NB4 (cell line): ENCODE measurements around the gene SDSL.
A peak's percentile ranks its signal among the peaks of the same experiment; 100 is the strongest.

ENCODE experiments used
- DNase-seq: peaks from one replicate; pipeline ENCODE4 v3.0.0; 2010; ENCODE audit warnings: low read depth
- H3K4me3 ChIP-seq: one replicate; pipeline ENCODE4 v1.5.1; 2011; ENCODE audit warnings: mild to moderate bottlenecking, low read depth, low read length, moderate library complexity
- CTCF ChIP-seq: IDR thresholded peaks from one replicate; pipeline ENCODE4 v1.5.1; 2012; ENCODE audit warnings: low read depth, low read length
- MYC ChIP-seq: IDR thresholded peaks from 2 replicates; pipeline ENCODE4 v1.6.1; 2011; ENCODE audit warnings: low read depth, low read length
- POLR2A ChIP-seq: IDR thresholded peaks from 2 replicates; pipeline ENCODE4 v1.6.1; 2011; ENCODE audit warnings: mild to moderate bottlenecking; ENCODE audit not compliant: insufficient read length; ENCODE audit errors: extremely low read depth
- TF ChIP-seq, protein P1 (sequence below): IDR thresholded peaks from 2 replicates; pipeline ENCODE4 v1.6.1; 2011; ENCODE audit warnings: low read depth, low read length

Gene SDSL

DNA sequence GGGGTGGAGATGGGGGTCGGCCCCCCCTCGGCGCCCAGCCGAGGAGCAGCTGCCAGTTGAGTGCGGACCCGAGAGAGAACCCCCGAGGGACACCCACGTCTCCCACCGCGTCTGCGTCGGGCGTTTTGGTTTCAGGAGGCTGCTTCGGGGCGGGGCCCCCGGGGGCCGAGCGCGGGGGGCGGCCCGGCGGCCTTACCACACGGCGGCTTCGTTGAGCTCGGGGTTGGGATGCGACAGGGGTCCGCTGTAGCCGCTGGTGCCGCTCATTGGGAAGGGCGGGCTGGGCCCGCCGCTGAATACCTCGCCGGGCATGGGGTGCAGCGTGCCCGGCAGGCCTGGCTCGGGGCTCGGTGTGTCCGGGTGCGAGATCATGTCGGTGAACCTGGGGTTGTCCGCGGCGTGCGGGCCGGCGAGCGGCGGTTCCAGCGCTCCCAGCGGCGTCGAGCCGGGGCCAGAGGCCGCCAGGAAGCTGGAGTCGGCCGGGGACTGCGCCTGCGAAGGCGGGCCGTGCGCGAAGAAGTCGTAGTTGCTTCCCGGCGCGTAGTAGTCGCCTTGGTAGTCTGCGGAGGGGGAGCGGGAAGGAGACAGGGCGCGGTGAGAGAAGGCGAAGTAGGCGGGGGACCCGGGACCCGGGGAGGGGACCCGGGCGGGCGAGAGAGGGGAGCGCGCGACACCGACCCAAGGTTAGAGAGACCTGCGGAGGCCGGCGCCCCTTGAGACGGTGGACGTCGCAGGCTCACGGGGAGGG, 41.0 kb downstream of the SDSL start:
- no peak overlapping the region for H3K4me3 ChIP-seq

DNA sequence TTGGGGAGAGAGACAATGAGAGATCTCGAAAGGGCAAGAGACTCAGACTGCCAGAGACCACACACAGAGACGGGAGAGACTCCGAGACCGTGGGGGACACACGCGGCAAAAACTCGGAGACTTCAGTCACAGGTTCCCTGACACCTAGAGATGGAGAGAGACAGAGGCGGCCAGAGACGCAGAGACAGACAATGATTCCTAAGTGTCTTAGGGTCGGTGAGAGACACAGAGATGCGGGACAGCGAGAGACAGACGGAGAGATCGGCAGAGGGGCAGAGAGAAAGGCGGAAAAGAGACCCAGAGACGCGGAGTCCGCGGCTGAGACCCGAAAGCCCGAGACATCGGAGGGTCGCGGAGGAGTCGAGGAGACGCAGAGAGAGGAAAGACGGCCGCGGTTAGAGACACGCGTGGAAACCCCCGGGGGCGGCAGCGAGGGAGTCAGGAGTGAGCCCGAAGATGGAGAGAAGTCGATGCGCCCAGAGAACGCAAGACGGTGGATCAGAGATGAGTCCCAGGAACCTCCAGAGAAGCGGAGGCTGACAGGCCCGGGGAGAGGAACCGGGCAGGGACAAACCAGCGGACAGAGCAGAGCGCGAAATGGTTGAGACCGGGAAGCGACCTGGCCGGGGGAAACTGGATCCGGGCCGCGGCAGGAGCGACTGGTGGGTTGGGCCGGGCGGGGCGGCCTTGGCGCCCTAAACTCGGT, 41.7 kb downstream of the SDSL start:
- TF ChIP-seq CTCF (no peak), POLR2A (no peak), MYC (no peak)
- TF ChIP-seq, protein P1, sequence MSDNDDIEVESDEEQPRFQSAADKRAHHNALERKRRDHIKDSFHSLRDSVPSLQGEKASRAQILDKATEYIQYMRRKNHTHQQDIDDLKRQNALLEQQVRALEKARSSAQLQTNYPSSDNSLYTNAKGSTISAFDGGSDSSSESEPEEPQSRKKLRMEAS: no peak
- no peak overlapping the region for H3K4me3 ChIP-seq
- no peak for DNase-seq

More for the DNA sequence above, 41.0 kb downstream of the SDSL start:
- no peak for TF ChIP-seq POLR2A
- TF ChIP-seq, protein P1: no peak
- no peak for TF ChIP-seq CTCF
- no peak for TF ChIP-seq MYC
- no peak for DNase-seq

GRCh38 chr12:113464452-113464775, 42.2 kb downstream of the SDSL start:
- TF ChIP-seq, protein P1: no peak
- TF ChIP-seq CTCF (no peak), MYC (no peak), POLR2A (no peak)
- H3K4me3 ChIP-seq: no peak overlapping the region
- DNase-seq: no peak

GRCh38 chr12:113464852-113465719, 42.9 kb downstream of the SDSL start:
- TF ChIP-seq POLR2A (no peak), MYC (no peak), CTCF (no peak)
- TF ChIP-seq, protein P1: no peak
- H3K4me3 ChIP-seq: no peak overlapping the region
- DNase-seq: peak; percentile 59

GRCh38 chr12:113465808-113466453, 43.8 kb downstream of the SDSL start:
- H3K4me3 ChIP-seq: no peak overlapping the region

More at GRCh38 chr12:113465808-113466453, 43.8 kb downstream of the SDSL start:
- TF ChIP-seq POLR2A (no peak), MYC (no peak), CTCF (no peak)
- TF ChIP-seq, protein P1: no peak
- no peak for DNase-seq
